Islet precursor cell (in vitro differentiated cells): ENCODE data around the gene FBRSL1.
"Not testable (repeated sequence)": the region's sequence is repeated elsewhere in the genome, so short reads cannot be mapped to it uniquely, and the experiment has no call there.

ENCODE experiments used
- DNase-seq: peaks from one replicate; pipeline ENCODE4 v3.0.0-alpha.2; 2018

The FBRSL1 gene

GRCh38 chr12:132529156-132529839, 39.3 kb downstream of the FBRSL1 start:
- DNase-seq, result no peak

GRCh38 chr12:132529906-132530305, 40.0 kb downstream of the FBRSL1 start:
- no peak for DNase-seq

- no peak for DNase-seq
Measured at GRCh38 chr12:132530447-132530846, 40.5 kb downstream of the FBRSL1 start.

- DNase-seq, result no peak
Measured at GRCh38 chr12:132530851-132531250, 40.9 kb downstream of the FBRSL1 start.

GRCh38 chr12:132532711-132533583, 43.0 kb downstream of the FBRSL1 start:
- not testable (repeated sequence) for DNase-seq

- no peak for DNase-seq
Measured at GRCh38 chr12:132533584-132533958, 43.6 kb downstream of the FBRSL1 start.

- DNase-seq, result no peak
Measured at GRCh38 chr12:132534076-132534475, 44.1 kb downstream of the FBRSL1 start.

- DNase-seq, result no peak
Measured at GRCh38 chr12:132535019-132535418, 45.1 kb downstream of the FBRSL1 start.

GRCh38 chr12:132536102-132536876, 46.3 kb downstream of the FBRSL1 start:
- no peak for DNase-seq

- no peak for DNase-seq
Measured at GRCh38 chr12:132537049-132537448, 47.1 kb downstream of the FBRSL1 start.

- DNase-seq, result no peak
Measured at GRCh38 chr12:132537836-132538662, 48.1 kb downstream of the FBRSL1 start.

- no peak for DNase-seq
Measured at GRCh38 chr12:132538663-132538990, 48.7 kb downstream of the FBRSL1 start.

GRCh38 chr12:132539016-132539773, 49.2 kb downstream of the FBRSL1 start:
- no peak for DNase-seq

GRCh38 chr12:132540436-132540835, 50.5 kb downstream of the FBRSL1 start:
- DNase-seq, result no peak

GRCh38 chr12:132541200-132541599, 51.2 kb downstream of the FBRSL1 start:
- DNase-seq, result no peak

- DNase-seq, result no peak
Measured at GRCh38 chr12:132541996-132542395, 52.0 kb downstream of the FBRSL1 start.

GRCh38 chr12:132542661-132543060, 52.7 kb downstream of the FBRSL1 start:
- DNase-seq, result no peak

GRCh38 chr12:132543298-132544079, 53.5 kb downstream of the FBRSL1 start:
- no peak for DNase-seq

- DNase-seq, result no peak
Measured at GRCh38 chr12:132544080-132544397, 54.1 kb downstream of the FBRSL1 start.

GRCh38 chr12:132544498-132544897, 54.5 kb downstream of the FBRSL1 start:
- DNase-seq, result no peak
